ENCODE data around the gene C5orf22. TPM values are rescaled to one million over a fixed set of nuclear protein-coding genes. Genes with fewer than 3 reads are reported as not detected.

Gene C5orf22
- total and polyA plus RNA-seq, 2 of the 13 experiments (the other 11 are each of a cell fraction or from before 2014, with no cell fraction given): 14.0 to 21.5 TPM

DNA sequence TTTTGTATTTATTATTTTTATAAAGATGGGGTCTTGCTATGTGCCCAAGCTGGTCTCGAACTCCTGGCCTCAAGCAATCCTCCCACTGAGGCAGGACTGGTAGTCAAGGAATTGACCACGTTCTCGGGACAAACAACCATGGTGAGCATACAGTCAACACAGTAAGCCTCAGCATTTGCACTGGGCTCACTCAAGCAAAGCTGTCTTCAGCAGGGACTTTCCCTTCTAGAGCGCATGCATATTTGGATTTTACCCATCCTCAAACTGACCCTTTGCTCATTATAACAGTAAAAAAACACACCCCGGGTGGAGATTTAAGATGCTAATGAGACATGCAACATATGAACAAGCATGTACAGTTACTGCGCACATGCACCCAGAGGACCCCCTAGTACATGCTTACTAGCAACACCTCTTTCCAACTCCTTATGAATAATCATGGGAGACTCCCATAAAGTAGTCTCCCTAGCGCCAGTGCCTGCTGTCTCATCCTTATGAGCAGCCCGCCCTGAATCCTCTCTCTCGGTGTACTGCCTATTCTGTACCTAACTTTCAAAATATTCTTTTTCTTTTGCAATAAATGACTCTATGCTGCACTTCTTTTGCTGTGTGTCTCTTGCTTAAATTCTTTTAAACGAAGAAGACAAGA is 41.5 kb downstream of the C5orf22 start (continued):
- TF ChIP-seq ZMAT3 (CRISPR knock-in tag; conservative IDR thresholded peaks at IDR 0.05): no peak
- TF ChIP-seq, protein P1, sequence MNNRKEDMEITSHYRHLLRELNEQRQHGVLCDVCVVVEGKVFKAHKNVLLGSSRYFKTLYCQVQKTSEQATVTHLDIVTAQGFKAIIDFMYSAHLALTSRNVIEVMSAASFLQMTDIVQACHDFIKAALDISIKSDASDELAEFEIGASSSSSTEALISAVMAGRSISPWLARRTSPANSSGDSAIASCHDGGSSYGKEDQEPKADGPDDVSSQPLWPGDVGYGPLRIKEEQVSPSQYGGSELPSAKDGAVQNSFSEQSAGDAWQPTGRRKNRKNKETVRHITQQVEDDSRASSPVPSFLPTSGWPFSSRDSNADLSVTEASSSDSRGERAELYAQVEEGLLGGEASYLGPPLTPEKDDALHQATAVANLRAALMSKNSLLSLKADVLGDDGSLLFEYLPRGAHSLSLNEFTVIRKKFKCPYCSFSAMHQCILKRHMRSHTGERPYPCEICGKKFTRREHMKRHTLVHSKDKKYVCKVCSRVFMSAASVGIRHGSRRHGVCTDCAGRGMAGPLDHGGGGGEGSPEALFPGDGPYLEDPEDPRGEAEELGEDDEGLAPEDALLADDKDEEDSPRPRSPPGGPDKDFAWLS (CRISPR knock-in tag; IDR thresholded peaks at IDR 0.05; ENCODE audit: borderline replicate concordance): no peak

GRCh38 chr5:31574772-31575171 is 42.7 kb downstream of the C5orf22 start:
- Histone ChIP-seq H2AFZ (ENCODE audit: low read length) (no peak overlapping the region), H3K9ac (ENCODE audit: insufficient read depth, low read depth, low read length) (no peak overlapping the region), H4K20me1 (ENCODE audit: insufficient read depth, low read length) (no peaks in the 10 kb centered on the region), H3K9me3 (ENCODE audit: low read length) (no peaks in the 10 kb centered on the region), H3K4me2 (ENCODE audit: low read depth, low read length) (no peak overlapping the region), H3K36me3 (replicated peaks in 1 of 2; ENCODE audit: control insufficient read depth in 1 of 2, insufficient read depth in 2 of 2, low read length in 2 of 2) (no peaks in the 10 kb centered on the region), H3K4me1 (ENCODE audit: insufficient read depth, low read length) (no peaks in the 10 kb centered on the region), H3K4me3 (replicated peaks in 1 of 3; ENCODE audit: insufficient read depth in 1 of 3, low read depth in 2 of 3, low read length in 3 of 3) (no peak overlapping the region), H3K79me2 (ENCODE audit: insufficient read depth, low read length) (no peaks in the 10 kb centered on the region), H3K27me3 (ENCODE audit: control insufficient read depth in 1 of 2, insufficient read depth in 2 of 2, low read length in 2 of 2) (no peaks in the 10 kb centered on the region; a peak in 1 of 5 replicates), H3K27ac (ENCODE audit: extremely low read length, insufficient read depth, low read length) (no peak overlapping the region)
- no peak for ATAC-seq
- FAIRE-seq: no peak
- ChIA-PET CTCF (ENCODE audit: low intra/inter-chr PET ratio, low total read pairs) (no interaction called here), POLR2A (no interaction called here)
- intact Hi-C loops (cut with micrococcal nuclease; ENCODE audit: unreplicated experiment) (no loop called here), in situ Hi-C loops (cut with HindIII; ENCODE audit: extremely low pct_ligation_motif_present, low pct_unique_long_range_greater_than_20kb) (loop anchor here (10.0 kb wide), 1 partner anchor 520 kb away; no protein-coding TSS in a partner anchor)
- 0% methylated on average over 4 of the region's 4 CpGs for WGBS (ENCODE audit: low lambda C conversion rate)
- no peak for DNase-seq (ENCODE audit: low spot score)
- BruUV-seq (replicated peaks): no TSS peak
- TF ChIP-seq ZNF253 (CRISPR knock-in tag; IDR thresholded peaks at IDR 0.05; ENCODE audit: borderline replicate concordance) (no peak), SYNCRIP (IDR thresholded peaks at IDR 0.05; ENCODE audit: insufficient read depth, low read depth, low read length) (no peak), ZNF75D (CRISPR knock-in tag; IDR thresholded peaks at IDR 0.05; ENCODE audit: borderline replicate concordance) (no peak), ZFAT (CRISPR knock-in tag; conservative IDR thresholded peaks at IDR 0.05) (no peak), ZNF766 (CRISPR knock-in tag; IDR thresholded peaks at IDR 0.05; ENCODE audit: borderline replicate concordance) (no peak), TRAFD1 (CRISPR knock-in tag; IDR thresholded peaks at IDR 0.05; ENCODE audit: borderline replicate concordance) (no peak), TCF12 (IDR thresholded peaks at IDR 0.05) (no peak), TCF12 (CRISPR knock-in tag; IDR thresholded peaks at IDR 0.05) (no peak), ZKSCAN1 (IDR thresholded peaks at IDR 0.05; ENCODE audit: low read length) (no peak), USF2 (IDR thresholded peaks at IDR 0.05; ENCODE audit: low read depth, low read length) (no peak), USF2 (CRISPR knock-in tag; IDR thresholded peaks at IDR 0.05; ENCODE audit: borderline replicate concordance) (no peak), SIX1 (CRISPR knock-in tag; IDR thresholded peaks at IDR 0.05; ENCODE audit: borderline replicate concordance) (no peak)
